ENCODE data around the gene DLEU7.

Gene DLEU7

GRCh38 chr13:50829226-50829625 is 14.3 kb downstream of the DLEU7 start (continued):
- TF ChIP-seq CSRNP3 (CRISPR knock-in tag; IDR thresholded peaks at IDR 0.05) (no peak), ISL1 (CRISPR knock-in tag; IDR thresholded peaks at IDR 0.05) (no peak), PPARA (CRISPR knock-in tag; IDR thresholded peaks at IDR 0.05; ENCODE audit: borderline replicate concordance) (no peak), ESRRG (CRISPR knock-in tag; IDR thresholded peaks at IDR 0.05) (no peak)

- no peak for TF ChIP-seq CSRNP3 (CRISPR knock-in tag; IDR thresholded peaks at IDR 0.05)
- TF ChIP-seq BACH2 (CRISPR knock-in tag; IDR thresholded peaks at IDR 0.05; ENCODE audit: borderline replicate concordance), result no peak
- TF ChIP-seq POU6F1 (CRISPR knock-in tag; IDR thresholded peaks at IDR 0.05; ENCODE audit: borderline replicate concordance, low read depth), result no peak
- TF ChIP-seq CSDC2 (CRISPR knock-in tag; IDR thresholded peaks at IDR 0.05), result no peak
- no peak for TF ChIP-seq TCF4 (CRISPR knock-in tag; IDR thresholded peaks at IDR 0.05; ENCODE audit: borderline replicate concordance)
- TF ChIP-seq ZNF565 (CRISPR knock-in tag; conservative IDR thresholded peaks at IDR 0.05; ENCODE audit: low read depth), result no peak
- no peak for TF ChIP-seq ZNF70 (CRISPR knock-in tag; IDR thresholded peaks at IDR 0.05)
- TF ChIP-seq GLIS3 (CRISPR knock-in tag; IDR thresholded peaks at IDR 0.05), result no peak
- no peak for ATAC-seq
These were observed 17.5 kb downstream of the DLEU7 start for GRCh38 chr13:50826035-50826434.

GRCh38 chr13:50812242-50812641 is 31.2 kb downstream of the DLEU7 start:
- TF ChIP-seq ZNF70 (CRISPR knock-in tag; IDR thresholded peaks at IDR 0.05) (no peak), ARNTL (CRISPR knock-in tag; IDR thresholded peaks at IDR 0.05; ENCODE audit: borderline replicate concordance, low read depth) (no peak), ISL1 (CRISPR knock-in tag; IDR thresholded peaks at IDR 0.05) (no peak), SNAI2 (CRISPR knock-in tag; IDR thresholded peaks at IDR 0.05) (no peak), PPARA (CRISPR knock-in tag; IDR thresholded peaks at IDR 0.05; ENCODE audit: borderline replicate concordance) (no peak), OSR1 (CRISPR knock-in tag; IDR thresholded peaks at IDR 0.05) (no peak), TSHZ2 (CRISPR knock-in tag; IDR thresholded peaks at IDR 0.05) (no peak)
- no peak for ATAC-seq

GRCh38 chr13:50810998-50811397 is 32.5 kb downstream of the DLEU7 start:
- no peak for ATAC-seq
- no peak for TF ChIP-seq PPARA (CRISPR knock-in tag; IDR thresholded peaks at IDR 0.05; ENCODE audit: borderline replicate concordance)
- TF ChIP-seq ZNF565 (CRISPR knock-in tag; conservative IDR thresholded peaks at IDR 0.05; ENCODE audit: low read depth), result no peak
- TF ChIP-seq CREB5 (CRISPR knock-in tag; IDR thresholded peaks at IDR 0.05; ENCODE audit: low read depth), result no peak
- no peak for TF ChIP-seq SNAI2 (CRISPR knock-in tag; IDR thresholded peaks at IDR 0.05)
- TF ChIP-seq TOX (CRISPR knock-in tag; IDR thresholded peaks at IDR 0.05; ENCODE audit: borderline replicate concordance), result no peak
- no peak for TF ChIP-seq ZFP30 (CRISPR knock-in tag; IDR thresholded peaks at IDR 0.05)
- TF ChIP-seq GLIS3 (CRISPR knock-in tag; IDR thresholded peaks at IDR 0.05), result no peak
- TF ChIP-seq ZNF70 (CRISPR knock-in tag; IDR thresholded peaks at IDR 0.05), result no peak
- TF ChIP-seq TSHZ2 (CRISPR knock-in tag; IDR thresholded peaks at IDR 0.05), result no peak
- no peak for TF ChIP-seq ZC3H10 (CRISPR knock-in tag; IDR thresholded peaks at IDR 0.05)
- TF ChIP-seq ESRRG (CRISPR knock-in tag; IDR thresholded peaks at IDR 0.05), result no peak
- no peak for TF ChIP-seq BACH2 (CRISPR knock-in tag; IDR thresholded peaks at IDR 0.05; ENCODE audit: borderline replicate concordance)
- no peak for TF ChIP-seq ZFP3 (CRISPR knock-in tag; IDR thresholded peaks at IDR 0.05)
- TF ChIP-seq CSRNP3 (CRISPR knock-in tag; IDR thresholded peaks at IDR 0.05), result no peak
- no peak for TF ChIP-seq TCF4 (CRISPR knock-in tag; IDR thresholded peaks at IDR 0.05; ENCODE audit: borderline replicate concordance)

All from SK-N-SH treated with all-trans-retinoic acid at 6 μM for 48 hours (cell line).